Kidney glomerular epithelial cell (primary cell): ENCODE data around the gene MRC2.

Experiments
- DNase-seq: peaks from one replicate; lab custom pipeline; 2025; lab: John Stamatoyannopoulos, UW

The MRC2 gene

GRCh38 chr17:62701706-62702085, 74.2 kb downstream of the MRC2 start:
- DNase-seq: no peak

GRCh38 chr17:62702746-62703260, 75.3 kb downstream of the MRC2 start:
- no peak for DNase-seq

- peak; percentile 65 for DNase-seq
Measured at GRCh38 chr17:62703261-62703775, 75.8 kb downstream of the MRC2 start.

- DNase-seq: peak; percentile 44
Measured at GRCh38 chr17:62703776-62704380, 76.4 kb downstream of the MRC2 start.

GRCh38 chr17:62704381-62704971, 77.0 kb downstream of the MRC2 start:
- no peak for DNase-seq

GRCh38 chr17:62705156-62705777, 77.8 kb downstream of the MRC2 start:
- no peak for DNase-seq

GRCh38 chr17:62705778-62706597, 78.5 kb downstream of the MRC2 start:
- DNase-seq: no peak

GRCh38 chr17:62706598-62707424, 79.3 kb downstream of the MRC2 start:
- no peak for DNase-seq

- DNase-seq: no peak
Measured at GRCh38 chr17:62707425-62707739, 79.9 kb downstream of the MRC2 start.

- DNase-seq: no peak
Measured at GRCh38 chr17:62708587-62708986, 81.1 kb downstream of the MRC2 start.

GRCh38 chr17:62712171-62712581, 84.7 kb downstream of the MRC2 start:
- DNase-seq: no peak

GRCh38 chr17:62713086-62713881, 85.8 kb downstream of the MRC2 start:
- no peak for DNase-seq

- no peak for DNase-seq
Measured at GRCh38 chr17:62714016-62714777, 86.7 kb downstream of the MRC2 start.

GRCh38 chr17:62715882-62716390, 88.5 kb downstream of the MRC2 start:
- DNase-seq: no peak

GRCh38 chr17:62716834-62717588, 89.5 kb downstream of the MRC2 start:
- no peak for DNase-seq

- no peak for DNase-seq
Measured at GRCh38 chr17:62717589-62717855, 90.1 kb downstream of the MRC2 start.

- DNase-seq: no peak
Measured at GRCh38 chr17:62717889-62718288, 90.4 kb downstream of the MRC2 start.

GRCh38 chr17:62718429-62718828, 91.0 kb downstream of the MRC2 start:
- peak; percentile 59 for DNase-seq

- DNase-seq: no peak
Measured at GRCh38 chr17:62719586-62719985, 92.1 kb downstream of the MRC2 start.
